GM12891 (cell line): ENCODE measurements around the gene FNIP1.

Source experiments
- POLR2A ChIP-seq: IDR thresholded peaks from 2 replicates; pipeline ENCODE4 v1.6.1; 2011; ENCODE audit warnings: low read depth, low read length, control low read depth
- TAF1 ChIP-seq: IDR thresholded peaks from 2 replicates; pipeline ENCODE4 v1.6.1; 2011; ENCODE audit warnings: low read depth, low read length, control low read depth

DNA sequence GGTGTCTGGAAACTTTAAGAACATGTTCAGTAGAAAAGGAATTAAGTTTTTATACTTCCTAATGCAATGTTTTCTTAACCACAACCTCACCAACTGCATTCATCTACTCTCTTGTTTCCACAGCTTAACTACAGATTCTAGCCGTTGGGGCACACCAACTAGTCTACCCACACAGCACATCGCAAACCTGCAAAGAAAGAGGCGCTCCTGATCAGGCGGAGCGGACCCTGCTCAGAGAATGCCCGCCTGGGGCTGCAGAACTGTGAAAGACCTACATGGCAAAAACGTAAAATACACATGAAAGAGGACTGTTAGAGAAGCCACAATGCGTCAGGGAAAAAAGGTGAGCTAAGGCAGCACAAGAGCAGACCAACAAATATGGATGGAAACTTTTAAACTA lies 86.4 kb downstream of the FNIP1 start:
- no peak for TF ChIP-seq POLR2A
- TF ChIP-seq TAF1: no peak
